B cell (primary cell): ENCODE data around the gene HOXC6. TPM values are rescaled to one million over a fixed set of nuclear protein-coding genes. Genes with fewer than 3 reads are reported as not detected.

ENCODE experiments used
- ATAC-seq: fragments of 200-7000 bp; cut with Tn5 transposase; one replicate; pipeline ENCODE4 v1.10.0; 2021; ENCODE audit warnings: low read depth, mild to moderate bottlenecking, moderate number of reproducible peaks, moderate library complexity
- CTCF ChIA-PET: fragments of 350-600 bp; sonication (Branson Sonifier 250); formaldehyde crosslinking; loops from one replicate; lab custom pipeline; 2021; ENCODE audit warnings: antibody characterized with exemption, inconsistent platforms; lab: Charles Lee
- POLR2A ChIA-PET: fragments of 350-600 bp; sonication (Branson Sonifier 250); formaldehyde crosslinking; loops from one replicate; lab custom pipeline; 2021; ENCODE audit warnings: antibody characterized with exemption; lab: Charles Lee
- DNase-seq: peaks from one replicate; pipeline ENCODE4 v3.0.0; 2013
- H2AFZ ChIP-seq: 2 replicates; pipeline ENCODE4 v1.6.1; 2012; ENCODE audit warnings: mild to moderate bottlenecking, low read depth, low read length; ENCODE audit not compliant: insufficient read depth, poor library complexity, severe bottlenecking
- H3K27ac ChIP-seq, 2 donors: 1 replicate in 1 of 2; 2 replicates in 1 of 2; pipeline ENCODE4 v1.5.1; 2012 to 2013; ENCODE audit warnings: low read length in 2 of 2, mild to moderate bottlenecking in 2 of 2, moderate library complexity in 1 of 2
- H3K27me3 ChIP-seq, 4 experiments: fragments of 200-600 bp in 1 of 4; sonication (generic) in 1 of 4; replicated peaks in 1 of 4; 1 replicate in 2 of 4; 2 replicates in 2 of 4; pipeline versions ENCODE4 v1.6.1 to v1.7.0; 2013 to 2016; ENCODE audit warnings: low read length in 3 of 4, mild to moderate bottlenecking in 2 of 4, mixed read lengths in 1 of 4, moderate library complexity in 1 of 4; ENCODE audit not compliant: insufficient read depth in 4 of 4, control insufficient read depth in 3 of 4; ENCODE audit errors: control extremely low read depth in 1 of 4
- H3K36me3 ChIP-seq, 2 experiments: replicated peaks in 1 of 2; 1 replicate in 1 of 2; 2 replicates in 1 of 2; pipeline versions ENCODE4 v1.6.1 to v1.7.1; 2013; ENCODE audit warnings: low read length in 1 of 2; ENCODE audit not compliant: insufficient read depth in 2 of 2, control insufficient read depth in 1 of 2; ENCODE audit errors: control extremely low read depth in 1 of 2, extremely low read depth in 1 of 2
- H3K4me1 ChIP-seq, 2 donors: fragments of 200-600 bp in 1 of 2; sonication (generic) in 1 of 2; 1 replicate in 1 of 2; 2 replicates in 1 of 2; pipeline versions ENCODE4 v1.5.1 to v1.6.1; 2013 to 2017; ENCODE audit warnings: low read length in 2 of 2; ENCODE audit not compliant: control insufficient read depth in 2 of 2, insufficient read depth in 2 of 2
- H3K4me2 ChIP-seq: replicated peaks from 2 replicates; pipeline ENCODE3; 2012; ENCODE audit warnings: mild to moderate bottlenecking, low read depth, low read length; ENCODE audit not compliant: poor library complexity, severe bottlenecking
- H3K4me3 ChIP-seq, 5 experiments: fragments of 200-600 bp in 1 of 5; sonication (generic) in 1 of 5; 1 replicate in 3 of 5; 2 replicates in 2 of 5; pipeline versions ENCODE4 v1.5.1 to v1.7.0; 2011 to 2016; ENCODE audit warnings: low read length in 4 of 5, mild to moderate bottlenecking in 4 of 5, low read depth in 2 of 5, control low read depth in 1 of 5, moderate library complexity in 1 of 5; ENCODE audit not compliant: insufficient read depth in 1 of 5; ENCODE audit errors: control extremely low read depth in 1 of 5, extremely low read depth in 1 of 5
- H3K79me2 ChIP-seq: fragments of 200-600 bp; sonication (generic); one replicate; pipeline ENCODE4 v1.6.0; 2016; ENCODE audit warnings: low read length; ENCODE audit not compliant: control insufficient read depth, insufficient read depth
- H3K9ac ChIP-seq: fragments of 200-600 bp; sonication (generic); 2 replicates; pipeline ENCODE4 v1.6.1; 2017; ENCODE audit warnings: mild to moderate bottlenecking, low read length, moderate library complexity
- H3K9me3 ChIP-seq, 3 donors: one replicate each; pipeline versions ENCODE4 v1.6.1 to v1.7.1; 2013; ENCODE audit warnings: low read length in 2 of 3; ENCODE audit not compliant: control insufficient read depth in 2 of 3, insufficient read depth in 1 of 3; ENCODE audit errors: control extremely low read depth in 1 of 3
- H4K20me1 ChIP-seq: 2 replicates; pipeline ENCODE4 v1.6.0; 2012; ENCODE audit warnings: mild to moderate bottlenecking, low read length; ENCODE audit not compliant: insufficient read depth, control insufficient read depth, poor library complexity, severe bottlenecking
- H3K27ac Mint-ChIP-seq: one replicate; pipeline ENCODE4 v1.8.0; 2021; ENCODE audit warnings: mixed read lengths
- H3K27me3 Mint-ChIP-seq: one replicate; pipeline ENCODE4 v1.8.0; 2021; ENCODE audit warnings: mixed read lengths
- H3K4me1 Mint-ChIP-seq: one replicate; pipeline ENCODE4 v1.8.0; 2021; ENCODE audit warnings: mixed read lengths
- H3K4me3 Mint-ChIP-seq: one replicate; pipeline ENCODE4 v1.8.0; 2021; ENCODE audit warnings: mixed read lengths
- H3K9me3 Mint-ChIP-seq: one replicate; pipeline ENCODE4 v1.8.0; 2022; ENCODE audit warnings: mixed read lengths; ENCODE audit not compliant: insufficient read depth
- CTCF ChIP-seq: fragments of 200-600 bp; IDR thresholded peaks from one replicate; pipeline ENCODE4 v1.8.0; 2022; ENCODE audit warnings: antibody characterized with exemption, mild to moderate bottlenecking
- EZH2 ChIP-seq: IDR thresholded peaks from 2 replicates; pipeline ENCODE4 v1.6.1; 2012; ENCODE audit warnings: borderline replicate concordance, low read depth, mild to moderate bottlenecking, moderate library complexity, low read length; ENCODE audit not compliant: insufficient read depth, poor library complexity, severe bottlenecking
- WGBS: methylation state at CpG from one replicate; pipeline ENCODE4 v1.1.5; 2013; ENCODE audit warnings: missing lambda C conversion rate; ENCODE audit not compliant: insufficient coverage; 5-methylcytosine and 5-hydroxymethylcytosine counted together
- intact Hi-C: fragments of 100-400 bp; cut with micrococcal nuclease; formaldehyde crosslinking; loops from one replicate; pipeline ENCODE4 v1.10.0; 2022
- polyA plus RNA-seq: library from polyadenylated mRNA; depleted of rRNA; stranded (reverse); fragments of >200 nt; gene quantifications from 2 replicates; pipeline ENCODE4 v1.2.3, GENCODE V29; 2012
- total RNA-seq, 2 donors: library from RNA; stranded (reverse); fragments of 120-200 nt in 1 of 2; gene quantifications; 1 replicate in 1 of 2; 2 replicates in 1 of 2; pipeline versions ENCODE4 v1.2.3 to v1.2.4, GENCODE V29; 2013 to 2022

Gene HOXC6
- total and polyA plus RNA-seq, 2 donors (not counting 1 experiment from before 2014, with no cell fraction given), result not detected

- no peaks in the 10 kb centered on the region for H4K20me1 ChIP-seq
- peaks cover 0 to 22% (median 15%) of the 10 kb centered on the region in 4 experiments for H3K27me3 ChIP-seq
- ChIA-PET POLR2A (no interaction called here), CTCF (no interaction called here)
- no peak overlapping the region for H3K27ac ChIP-seq
- no peak overlapping the region for H3K4me3 ChIP-seq
- ATAC-seq, result no peak
- no peak overlapping the region for H2AFZ ChIP-seq
- H3K4me1 ChIP-seq, result no peaks in the 10 kb centered on the region
- H3K4me3 Mint-ChIP-seq, result no peak overlapping the region
- no peaks in the 10 kb centered on the region for H3K9me3 ChIP-seq
- H3K27ac Mint-ChIP-seq, result no peak overlapping the region
- no peaks in the 10 kb centered on the region for H3K79me2 ChIP-seq
- intact Hi-C loops, result no loop called here
- DNase-seq, result no peak
- H3K9ac ChIP-seq, result no peak overlapping the region
- TF ChIP-seq CTCF (no peak), EZH2 (no peak)
- no peaks in the 10 kb centered on the region for H3K9me3 Mint-ChIP-seq
- H3K4me2 ChIP-seq, result no peak overlapping the region
- H3K4me1 Mint-ChIP-seq, result no peaks in the 10 kb centered on the region
- no peaks in the 10 kb centered on the region for H3K36me3 ChIP-seq
- H3K27me3 Mint-ChIP-seq, result peaks cover 46% of the 10 kb centered on the region
- WGBS, result no CpG with 5 or more reads among the region's 1 CpG
Observed at GRCh38 chr12:54071942-54072341, 43.7 kb downstream of the HOXC6 start.

GRCh38 chr12:54074308-54074707, 46.1 kb downstream of the HOXC6 start:
- ATAC-seq (no peak), DNase-seq (no peak)
- H3K4me1 Mint-ChIP-seq, result no peaks in the 10 kb centered on the region
- Histone ChIP-seq H3K9me3 (no peaks in the 10 kb centered on the region), H3K36me3 (no peaks in the 10 kb centered on the region), H3K4me2 (no peak overlapping the region), H3K27ac (no peak overlapping the region), H2AFZ (no peak overlapping the region), H3K4me1 (no peaks in the 10 kb centered on the region), H3K79me2 (no peaks in the 10 kb centered on the region), H3K9ac (no peak overlapping the region), H3K4me3 (no peak overlapping the region), H4K20me1 (no peaks in the 10 kb centered on the region), H3K27me3 (peaks cover 0 to 22% (median 15%) of the 10 kb centered on the region in 4 experiments)
- no peak overlapping the region for H3K27ac Mint-ChIP-seq
- ChIA-PET CTCF (no interaction called here), POLR2A (no interaction called here)
- TF ChIP-seq CTCF (no peak), EZH2 (no peak)
- intact Hi-C loops, result no loop called here
- H3K4me3 Mint-ChIP-seq, result no peak overlapping the region
- WGBS, result 96% methylated on average over 3 of the region's 6 CpGs
- H3K27me3 Mint-ChIP-seq, result peaks cover 34% of the 10 kb centered on the region
- H3K9me3 Mint-ChIP-seq, result no peaks in the 10 kb centered on the region
